Trophoblast cell (in vitro differentiated cells and primary cell): Measurements from ENCODE around the gene TIMP2.
"Not testable (repeated sequence)": the region's sequence is repeated elsewhere in the genome, so short reads cannot be mapped to it uniquely, and the experiment has no call there.

ENCODE experiments used
- DNase-seq, 2 donors: peaks; one replicate each; pipeline ENCODE4 v3.0.0-alpha.2; 2016
- H2AFZ ChIP-seq: 2 replicates; pipeline ENCODE4 v1.6.1; 2013; ENCODE audit warnings: low read length, moderate library complexity, mild to moderate bottlenecking; ENCODE audit not compliant: insufficient read depth, poor library complexity
- H2AK5ac ChIP-seq: 2 replicates; pipeline ENCODE4 v1.6.1; 2013; ENCODE audit warnings: mild to moderate bottlenecking, low read length
- H2BK120ac ChIP-seq: 2 replicates; pipeline ENCODE4 v1.6.1; 2013; ENCODE audit warnings: low read length, mild to moderate bottlenecking, moderate library complexity; ENCODE audit not compliant: insufficient read depth, poor library complexity
- H2BK12ac ChIP-seq: 2 replicates; pipeline ENCODE4 v1.6.1; 2013; ENCODE audit warnings: mild to moderate bottlenecking, low read length, moderate library complexity
- H2BK5ac ChIP-seq: 2 replicates; pipeline ENCODE4 v1.6.1; 2013; ENCODE audit warnings: low read length, low read depth, moderate library complexity, mild to moderate bottlenecking; ENCODE audit not compliant: poor library complexity
- H3K14ac ChIP-seq: 2 replicates; pipeline ENCODE4 v1.6.1; 2013; ENCODE audit warnings: mild to moderate bottlenecking, low read length
- H3K18ac ChIP-seq: 2 replicates; pipeline ENCODE4 v1.6.1; 2013; ENCODE audit warnings: mild to moderate bottlenecking, low read length
- H3K23ac ChIP-seq: 2 replicates; pipeline ENCODE4 v1.6.1; 2013; ENCODE audit warnings: low read length
- H3K27ac ChIP-seq: 2 replicates; pipeline ENCODE4 v1.5.1; 2013; ENCODE audit warnings: low read depth, mild to moderate bottlenecking, inconsistent platforms, low read length, moderate library complexity
- H3K27me3 ChIP-seq: 2 replicates; pipeline ENCODE4 v1.6.1; 2013; ENCODE audit warnings: inconsistent platforms, mild to moderate bottlenecking, low read length, moderate library complexity; ENCODE audit not compliant: insufficient read depth
- H3K36me3 ChIP-seq, 2 experiments: 1 replicate in 1 of 2; 2 replicates in 1 of 2; pipeline ENCODE4 v1.6.1; 2013; ENCODE audit warnings: low read length in 2 of 2, mild to moderate bottlenecking in 2 of 2, moderate library complexity in 1 of 2; ENCODE audit not compliant: insufficient read depth in 2 of 2, control insufficient read depth in 1 of 2
- H3K4ac ChIP-seq: 2 replicates; pipeline ENCODE4 v1.6.1; 2013; ENCODE audit warnings: low read depth, mild to moderate bottlenecking, low read length, moderate library complexity
- H3K4me1 ChIP-seq, 2 experiments: 1 replicate in 1 of 2; 2 replicates in 1 of 2; pipeline ENCODE4 v1.6.1; 2013; ENCODE audit warnings: low read length in 2 of 2, mild to moderate bottlenecking in 2 of 2, moderate library complexity in 1 of 2; ENCODE audit not compliant: insufficient read depth in 2 of 2, control insufficient read depth in 1 of 2
- H3K4me2 ChIP-seq: 2 replicates; pipeline ENCODE4 v1.6.1; 2013; ENCODE audit warnings: inconsistent platforms, mild to moderate bottlenecking, low read length, moderate library complexity
- H3K4me3 ChIP-seq: 2 replicates; pipeline ENCODE4 v1.5.1; 2013; ENCODE audit warnings: mild to moderate bottlenecking, low read depth, low read length, inconsistent platforms
- H3K79me1 ChIP-seq: one replicate; pipeline ENCODE4 v1.6.1; 2013; ENCODE audit warnings: low read length
- H3K79me2 ChIP-seq: 2 replicates; pipeline ENCODE4 v1.6.1; 2013; ENCODE audit warnings: low read length, mild to moderate bottlenecking; ENCODE audit not compliant: control insufficient read depth, insufficient read depth, poor library complexity
- H3K9ac ChIP-seq: 2 replicates; pipeline ENCODE4 v1.6.1; 2013; ENCODE audit warnings: mild to moderate bottlenecking, low read length
- H3K9me3 ChIP-seq: 2 replicates; pipeline ENCODE4 v1.6.1; 2013; ENCODE audit warnings: low read depth, mild to moderate bottlenecking, control low read depth, inconsistent platforms, low read length; ENCODE audit not compliant: insufficient read depth
- H4K12ac ChIP-seq: 2 replicates; pipeline ENCODE4 v1.6.1; 2013; ENCODE audit warnings: low read depth, mild to moderate bottlenecking, low read length, moderate library complexity
- H4K8ac ChIP-seq: 2 replicates; pipeline ENCODE4 v1.6.1; 2013; ENCODE audit warnings: low read depth, mild to moderate bottlenecking, low read length, moderate library complexity
- H4K91ac ChIP-seq: one replicate; pipeline ENCODE4 v1.6.1; 2013; ENCODE audit warnings: low read depth, mild to moderate bottlenecking, low read length, moderate library complexity
- WGBS: extraction: QIAGEN DNeasy Blood & Tissue Kit; methylation state at CpG from one replicate; pipeline ENCODE4 v1.1.7; 2013; ENCODE audit warnings: missing lambda C conversion rate; ENCODE audit not compliant: insufficient read length, insufficient coverage; ENCODE audit errors: extremely low coverage; 5-methylcytosine and 5-hydroxymethylcytosine counted together

TIMP2 gene

DNA sequence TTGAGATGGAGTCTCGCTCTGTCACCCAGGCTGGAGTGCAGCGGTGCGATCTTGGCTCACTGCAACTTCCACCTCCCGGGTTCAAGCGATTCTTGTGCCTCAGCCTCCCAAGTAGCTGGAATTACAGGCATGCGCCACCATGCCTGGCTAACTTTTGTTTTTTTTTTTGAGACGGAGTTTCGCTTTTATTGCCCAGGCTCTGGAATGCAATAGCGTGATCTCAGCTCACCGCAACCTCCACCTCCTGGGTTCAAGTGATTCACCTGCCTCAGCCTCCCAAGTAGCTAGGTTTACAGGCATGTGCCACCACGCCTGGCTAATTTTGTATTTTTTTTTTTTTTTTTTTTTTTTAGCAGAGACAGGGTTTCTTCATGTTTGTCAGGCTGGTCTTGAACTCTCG, 20.3 kb upstream of the TIMP2 start:
- H4K91ac ChIP-seq, H2BK12ac ChIP-seq, H2BK120ac ChIP-seq, H4K12ac ChIP-seq, H3K36me3 ChIP-seq, H3K18ac ChIP-seq, H3K4me2 ChIP-seq, H3K4me3 ChIP-seq, H2AFZ ChIP-seq, H2AK5ac ChIP-seq, H3K27ac ChIP-seq, H3K4ac ChIP-seq, H3K79me2 ChIP-seq, H3K9me3 ChIP-seq, H3K4me1 ChIP-seq, H3K79me1 ChIP-seq, H3K9ac ChIP-seq, H4K8ac ChIP-seq, H3K14ac ChIP-seq, H3K23ac ChIP-seq, H2BK5ac ChIP-seq, H3K27me3 ChIP-seq: not testable (repeated sequence)
- WGBS: no CpG with 5 or more reads among the region's 12 CpGs
- peak in 1 of 2 donors; percentile 68 for DNase-seq

DNA sequence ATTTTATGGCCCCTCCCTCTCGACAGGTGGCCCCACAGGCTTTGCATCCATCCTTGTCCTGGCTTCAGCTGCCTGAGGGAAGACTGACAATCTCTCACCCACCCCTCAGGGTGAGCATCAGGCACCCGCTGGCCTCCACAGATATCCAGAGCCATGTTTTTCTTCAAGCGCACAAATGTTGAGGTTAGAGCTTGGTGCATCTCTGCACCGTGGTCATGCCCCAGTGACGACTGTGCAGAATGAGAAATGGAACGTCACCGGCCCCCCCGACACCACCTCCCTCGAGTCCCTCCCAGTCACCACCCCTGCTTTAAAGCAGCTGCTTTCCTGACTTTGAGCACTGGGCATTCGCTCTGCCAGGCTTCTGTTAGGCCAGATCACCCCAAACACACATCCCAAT, 19.8 kb upstream of the TIMP2 start:
- no peak overlapping the region for H4K8ac ChIP-seq
- H3K14ac ChIP-seq: no peak overlapping the region
- H3K36me3 ChIP-seq: no peaks in the 10 kb centered on the region
- H3K23ac ChIP-seq: no peak overlapping the region
- no peak overlapping the region for H2BK12ac ChIP-seq
- no peak overlapping the region for H2AFZ ChIP-seq
- H4K91ac ChIP-seq: no peak overlapping the region
- no peaks in the 10 kb centered on the region for H3K9me3 ChIP-seq
- no peak for DNase-seq
- H3K4me3 ChIP-seq: no peak overlapping the region
- H3K4me1 ChIP-seq: no peaks in the 10 kb centered on the region
- no peak overlapping the region for H4K12ac ChIP-seq
- no peak overlapping the region for H3K18ac ChIP-seq
- H3K79me1 ChIP-seq: no peaks in the 10 kb centered on the region
- H3K79me2 ChIP-seq: no peaks in the 10 kb centered on the region
- no peak overlapping the region for H3K4me2 ChIP-seq
- WGBS: no CpG with 5 or more reads among the region's 10 CpGs
- H3K9ac ChIP-seq: no peak overlapping the region
- H2BK5ac ChIP-seq: no peak overlapping the region
- no peaks in the 10 kb centered on the region for H3K27me3 ChIP-seq
- no peak overlapping the region for H3K27ac ChIP-seq
- no peak overlapping the region for H2AK5ac ChIP-seq
- no peak overlapping the region for H2BK120ac ChIP-seq
- no peak overlapping the region for H3K4ac ChIP-seq

DNA sequence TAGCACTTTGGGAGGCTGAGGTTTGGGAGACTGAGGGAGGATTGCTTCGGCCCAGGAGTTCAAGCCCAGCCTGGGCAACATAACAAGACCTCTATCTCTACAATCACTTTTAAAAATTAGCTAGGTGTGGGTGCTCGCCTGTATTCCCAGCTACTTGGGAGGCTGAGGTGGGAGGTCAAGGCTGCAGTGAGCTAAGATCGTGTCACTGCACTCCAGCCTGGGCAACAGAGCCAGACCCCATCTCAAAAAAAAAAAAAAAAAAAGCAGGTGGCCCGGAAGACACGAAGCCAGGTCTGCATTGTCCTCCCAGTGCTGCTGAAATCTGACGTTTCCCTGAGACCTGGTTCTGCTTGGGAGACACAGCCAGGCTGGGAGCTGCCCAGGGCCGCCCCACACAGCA, 18.8 kb upstream of the TIMP2 start:
- no peak overlapping the region for H3K27ac ChIP-seq
- H3K4me1 ChIP-seq: no peaks in the 10 kb centered on the region
- H2BK12ac ChIP-seq: no peak overlapping the region
- no peak overlapping the region for H2AK5ac ChIP-seq
- no peak overlapping the region for H4K12ac ChIP-seq
- H2AFZ ChIP-seq: no peak overlapping the region
- no peak overlapping the region for H4K91ac ChIP-seq
- H3K23ac ChIP-seq: no peak overlapping the region
- H2BK120ac ChIP-seq: no peak overlapping the region
- H3K79me1 ChIP-seq: no peaks in the 10 kb centered on the region
- H3K4me3 ChIP-seq: no peak overlapping the region
- no peak overlapping the region for H3K14ac ChIP-seq
- no peak overlapping the region for H4K8ac ChIP-seq
- no peak overlapping the region for H3K18ac ChIP-seq
- no peaks in the 10 kb centered on the region for H3K27me3 ChIP-seq
- H3K79me2 ChIP-seq: no peaks in the 10 kb centered on the region
- no CpG with 5 or more reads among the region's 7 CpGs for WGBS
- H3K4me2 ChIP-seq: no peak overlapping the region
- no peaks in the 10 kb centered on the region for H3K9me3 ChIP-seq
- H3K9ac ChIP-seq: no peak overlapping the region
- no peak overlapping the region for H3K4ac ChIP-seq
- no peaks in the 10 kb centered on the region for H3K36me3 ChIP-seq
- no peak overlapping the region for H2BK5ac ChIP-seq
- DNase-seq: no peak

GRCh38 chr17:78940708-78941107, 15.5 kb upstream of the TIMP2 start:
- H2AFZ ChIP-seq: no peak overlapping the region
- no peak overlapping the region for H2BK5ac ChIP-seq
- H4K8ac ChIP-seq: no peak overlapping the region
- no peak overlapping the region for H4K91ac ChIP-seq
- H2BK120ac ChIP-seq: no peak overlapping the region
- no peak overlapping the region for H3K4me2 ChIP-seq
- no peak overlapping the region for H3K4me3 ChIP-seq
- no peaks in the 10 kb centered on the region for H3K27me3 ChIP-seq
- H3K27ac ChIP-seq: no peak overlapping the region
- H3K23ac ChIP-seq: no peak overlapping the region
- no peak overlapping the region for H3K9ac ChIP-seq
- H3K79me1 ChIP-seq: no peaks in the 10 kb centered on the region
- H4K12ac ChIP-seq: no peak overlapping the region
- peak; percentile 86 to 89 for DNase-seq
- no peaks in the 10 kb centered on the region for H3K36me3 ChIP-seq
- no CpG with 5 or more reads among the region's 6 CpGs for WGBS
- H3K18ac ChIP-seq: no peak overlapping the region
- no peak overlapping the region for H3K4ac ChIP-seq
- H2AK5ac ChIP-seq: no peak overlapping the region
- peaks cover 0 to 2% of the 10 kb centered on the region in 2 experiments for H3K4me1 ChIP-seq
- H3K79me2 ChIP-seq: no peaks in the 10 kb centered on the region
- no peak overlapping the region for H2BK12ac ChIP-seq
- H3K14ac ChIP-seq: no peak overlapping the region
- peaks cover 3% of the 10 kb centered on the region for H3K9me3 ChIP-seq
